SU-DHL-6 (cell line): ENCODE data around the gene POC1A.

Experiments used
- H2AFZ ChIP-seq: fragments of 200-600 bp; sonication (generic); 2 replicates; pipeline ENCODE4 v1.6.1; 2014; ENCODE audit warnings: low read depth, mild to moderate bottlenecking, moderate library complexity, mixed read lengths, antibody characterized with exemption, low read length; ENCODE audit not compliant: severe bottlenecking
- H3F3A ChIP-seq: fragments of 200-600 bp; shearing (Covaris generic); 2 replicates; pipeline ENCODE4 v1.6.0; 2016; ENCODE audit warnings: antibody characterized with exemption, mild to moderate bottlenecking; ENCODE audit not compliant: insufficient read depth
- H3K27ac ChIP-seq: fragments of 200-600 bp; sonication (generic); 2 replicates; pipeline ENCODE4 v1.5.1; 2016; ENCODE audit warnings: low read depth, mild to moderate bottlenecking, low read length, moderate library complexity, mixed read lengths
- H3K27me3 ChIP-seq: fragments of 200-600 bp; sonication (generic), shearing (Covaris generic); 2 replicates; pipeline ENCODE4 v1.6.0; 2014; ENCODE audit warnings: mild to moderate bottlenecking, low read length
- H3K36me3 ChIP-seq: fragments of 200-600 bp; sonication (generic); 2 replicates; pipeline ENCODE4 v1.6.1; 2014; ENCODE audit warnings: mild to moderate bottlenecking, low read length, mixed read lengths
- H3K4me2 ChIP-seq: fragments of 300-600, 200-600 bp; shearing (Covaris generic), sonication (generic); 2 replicates; pipeline ENCODE4 v1.6.0; 2014; ENCODE audit warnings: low read length, low read depth, mild to moderate bottlenecking; ENCODE audit not compliant: poor library complexity, severe bottlenecking
- H3K4me3 ChIP-seq: fragments of 200-600 bp; sonication (generic); 2 replicates; pipeline ENCODE4 v1.5.1; 2014; ENCODE audit warnings: antibody characterized with exemption, low read length, mild to moderate bottlenecking, mixed read lengths; ENCODE audit not compliant: insufficient read depth, poor library complexity, severe bottlenecking
- H3K79me2 ChIP-seq: fragments of 200-600 bp; sonication (generic); 2 replicates; pipeline ENCODE4 v1.6.1; 2014; ENCODE audit warnings: mild to moderate bottlenecking, low read length, moderate library complexity; ENCODE audit not compliant: insufficient read depth
- H3K9ac ChIP-seq: fragments of 200-600 bp; sonication (generic); 2 replicates; pipeline ENCODE4 v1.7.0; 2014; ENCODE audit warnings: mild to moderate bottlenecking, low read length
- H3K9me2 ChIP-seq: fragments of 200-600 bp; sonication (generic); replicated peaks from 2 replicates; pipeline ENCODE4 v1.6.1; 2014; ENCODE audit warnings: low read length; ENCODE audit not compliant: insufficient read depth
- H3K9me3 ChIP-seq: fragments of 200-600 bp; sonication (generic); 2 replicates; pipeline ENCODE4 v1.6.1; 2014; ENCODE audit warnings: low read length, mixed read lengths; ENCODE audit not compliant: insufficient read depth
- H4K20me1 ChIP-seq: fragments of 200-600 bp; sonication (generic); 2 replicates; pipeline ENCODE4 v1.6.1; 2014; ENCODE audit warnings: low read depth, mild to moderate bottlenecking, antibody characterized with exemption, low read length, moderate library complexity, mixed read lengths
- EZH2phosphoT487 ChIP-seq: fragments of 200-600 bp; sonication (generic), shearing (Covaris generic); conservative IDR thresholded peaks from 2 replicates; pipeline ENCODE4 v1.6.1; 2018; ENCODE audit warnings: mild to moderate bottlenecking, antibody characterized with exemption, low read length, moderate library complexity, mixed read lengths
- TF ChIP-seq, protein P1 (sequence below): fragments of 200-600 bp; sonication (generic); IDR thresholded peaks from one replicate; pipeline ENCODE4 v1.5.1; 2017; ENCODE audit warnings: antibody characterized with exemption, mild to moderate bottlenecking, low read length, moderate library complexity; ENCODE audit not compliant: insufficient read depth, poor library complexity, severe bottlenecking

Gene POC1A

DNA sequence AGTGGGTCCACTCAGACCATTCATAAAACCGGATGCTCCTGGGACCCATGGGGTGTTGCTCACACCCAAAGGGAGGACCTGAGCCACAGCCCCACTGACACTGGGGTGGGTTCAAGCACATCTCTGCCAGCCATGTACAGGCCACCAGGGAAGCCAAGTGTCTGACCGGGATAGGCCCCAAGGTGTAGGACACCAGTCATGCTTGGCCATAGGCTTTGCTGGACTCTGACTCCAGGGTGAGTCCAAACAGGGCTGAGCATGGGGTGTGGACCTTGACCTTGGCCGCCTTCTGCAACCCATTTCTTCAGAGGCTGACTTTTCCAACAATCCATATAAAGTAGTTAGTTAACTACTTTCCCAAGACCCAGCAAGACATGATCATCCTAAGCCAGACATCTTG, 66.5 kb downstream of the POC1A start:
- Histone ChIP-seq H3K9me3 (no peaks in the 10 kb centered on the region), H3K4me2 (no peak overlapping the region), H3K9ac (no peak overlapping the region), H3F3A (no peaks in the 10 kb centered on the region), H3K9me2 (no peaks in the 10 kb centered on the region), H3K79me2 (no peaks in the 10 kb centered on the region), H3K36me3 (no peaks in the 10 kb centered on the region), H3K4me3 (no peak overlapping the region), H3K27ac (no peak overlapping the region), H4K20me1 (no peaks in the 10 kb centered on the region), H2AFZ (no peak overlapping the region), H3K27me3 (no peaks in the 10 kb centered on the region)
- TF ChIP-seq, protein P1, sequence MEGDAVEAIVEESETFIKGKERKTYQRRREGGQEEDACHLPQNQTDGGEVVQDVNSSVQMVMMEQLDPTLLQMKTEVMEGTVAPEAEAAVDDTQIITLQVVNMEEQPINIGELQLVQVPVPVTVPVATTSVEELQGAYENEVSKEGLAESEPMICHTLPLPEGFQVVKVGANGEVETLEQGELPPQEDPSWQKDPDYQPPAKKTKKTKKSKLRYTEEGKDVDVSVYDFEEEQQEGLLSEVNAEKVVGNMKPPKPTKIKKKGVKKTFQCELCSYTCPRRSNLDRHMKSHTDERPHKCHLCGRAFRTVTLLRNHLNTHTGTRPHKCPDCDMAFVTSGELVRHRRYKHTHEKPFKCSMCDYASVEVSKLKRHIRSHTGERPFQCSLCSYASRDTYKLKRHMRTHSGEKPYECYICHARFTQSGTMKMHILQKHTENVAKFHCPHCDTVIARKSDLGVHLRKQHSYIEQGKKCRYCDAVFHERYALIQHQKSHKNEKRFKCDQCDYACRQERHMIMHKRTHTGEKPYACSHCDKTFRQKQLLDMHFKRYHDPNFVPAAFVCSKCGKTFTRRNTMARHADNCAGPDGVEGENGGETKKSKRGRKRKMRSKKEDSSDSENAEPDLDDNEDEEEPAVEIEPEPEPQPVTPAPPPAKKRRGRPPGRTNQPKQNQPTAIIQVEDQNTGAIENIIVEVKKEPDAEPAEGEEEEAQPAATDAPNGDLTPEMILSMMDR: no peak
- TF ChIP-seq EZH2phosphoT487: no peak

DNA sequence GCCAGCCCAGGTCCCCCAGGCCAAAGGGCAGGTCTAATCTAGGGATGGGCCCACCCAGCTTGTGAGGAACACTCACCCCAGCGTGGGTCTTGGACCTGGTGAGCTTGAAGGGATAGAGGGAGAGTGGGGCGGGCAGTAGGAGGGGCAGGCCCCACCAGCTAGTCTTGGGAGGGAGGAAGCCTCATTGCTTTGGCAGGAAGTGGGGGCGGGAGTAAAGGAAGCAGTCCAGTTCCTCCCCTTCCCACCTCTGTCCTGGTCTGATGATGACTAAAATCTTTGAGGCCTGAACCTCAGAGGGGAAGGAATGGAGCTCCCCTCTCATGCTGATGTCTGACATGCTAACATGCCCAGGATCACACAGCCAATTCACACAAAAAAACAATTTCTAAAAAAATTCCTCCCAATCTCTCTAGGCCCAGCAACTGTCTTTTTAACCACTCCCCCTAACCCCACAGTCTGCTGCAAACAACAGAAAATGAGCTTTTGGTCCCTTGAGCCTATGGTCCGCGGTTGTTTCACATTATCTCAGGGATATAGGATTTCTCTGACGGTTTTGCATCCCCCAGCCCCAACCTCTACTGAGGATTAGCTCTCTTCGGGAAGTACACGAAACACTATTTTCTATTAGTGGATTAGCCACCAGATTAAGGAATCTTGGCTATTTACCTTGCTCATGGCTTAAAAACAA, 67.1 kb downstream of the POC1A start:
- no peak overlapping the region for H3K4me2 ChIP-seq
- H3K27ac ChIP-seq: no peak overlapping the region
- H4K20me1 ChIP-seq: no peaks in the 10 kb centered on the region
- H3K9me2 ChIP-seq: no peaks in the 10 kb centered on the region
- TF ChIP-seq EZH2phosphoT487: no peak
- TF ChIP-seq, protein P1: no peak
- no peaks in the 10 kb centered on the region for H3K27me3 ChIP-seq
- no peaks in the 10 kb centered on the region for H3K79me2 ChIP-seq
- H2AFZ ChIP-seq: no peak overlapping the region
- H3F3A ChIP-seq: no peaks in the 10 kb centered on the region
- no peaks in the 10 kb centered on the region for H3K36me3 ChIP-seq
- H3K9me3 ChIP-seq: no peaks in the 10 kb centered on the region
- H3K9ac ChIP-seq: no peak overlapping the region
- no peak overlapping the region for H3K4me3 ChIP-seq

DNA sequence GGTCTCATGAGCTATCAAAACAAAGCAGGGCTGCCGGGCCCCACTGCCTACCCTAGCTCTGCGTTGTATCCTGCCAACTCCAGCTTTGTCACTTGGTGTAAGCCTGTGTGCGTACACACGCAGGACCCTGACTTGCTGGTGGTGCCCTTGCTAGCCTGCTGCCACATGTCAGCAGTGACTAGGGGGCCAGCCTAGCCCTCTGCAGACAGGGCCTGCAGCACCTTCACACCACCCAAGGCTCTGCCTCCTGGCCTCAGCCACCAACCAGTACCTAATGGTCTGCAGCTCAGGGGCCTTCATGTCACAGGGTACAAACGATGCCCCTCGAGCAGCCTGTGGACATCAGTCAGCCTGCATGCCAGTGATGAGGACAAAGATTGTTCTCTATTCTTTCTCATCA, 67.8 kb downstream of the POC1A start:
- Histone ChIP-seq H3K4me3 (no peak overlapping the region), H3K36me3 (no peaks in the 10 kb centered on the region), H3K9me2 (no peaks in the 10 kb centered on the region), H2AFZ (no peak overlapping the region), H3F3A (no peaks in the 10 kb centered on the region), H3K4me2 (no peak overlapping the region), H4K20me1 (no peaks in the 10 kb centered on the region), H3K27ac (no peak overlapping the region), H3K79me2 (no peaks in the 10 kb centered on the region), H3K9ac (no peak overlapping the region), H3K27me3 (no peaks in the 10 kb centered on the region), H3K9me3 (no peaks in the 10 kb centered on the region)
- TF ChIP-seq, protein P1: no peak
- no peak for TF ChIP-seq EZH2phosphoT487
